GM23338 (cell line): ENCODE results near the gene PDLIM5. TPM values are rescaled to one million over a fixed set of nuclear protein-coding genes. Genes with fewer than 3 reads are reported as not detected.

Experiments
- ATAC-seq: fragments of 200-7000 bp; cut with Tn5 transposase; 3 replicates; pipeline ENCODE4 v1.9.1; 2020
- DNase-seq: peaks from one replicate; pipeline ENCODE4 v3.0.0-alpha.2; 2015; ENCODE audit warnings: low spot score
- H2AFZ ChIP-seq: fragments of 200-600 bp; sonication (generic); 2 replicates; pipeline ENCODE4 v1.8.0; 2016; ENCODE audit warnings: antibody characterized with exemption, mild to moderate bottlenecking, moderate library complexity
- H3F3A ChIP-seq: fragments of 200-600 bp; sonication (generic); replicated peaks from 2 replicates; pipeline ENCODE4 v1.8.0; 2017; ENCODE audit warnings: antibody characterized with exemption, mixed run types, low read depth
- H3K27ac ChIP-seq: fragments of 200-600 bp; sonication (generic); 2 replicates; pipeline ENCODE4 v1.6.1; 2016; ENCODE audit warnings: low read depth
- H3K27me3 ChIP-seq: fragments of 200-600 bp; sonication (generic); 2 replicates; pipeline ENCODE4 v1.8.0; 2016; ENCODE audit warnings: mild to moderate bottlenecking, mixed run types, moderate library complexity; ENCODE audit not compliant: insufficient read depth
- H3K36me3 ChIP-seq: fragments of 200-600 bp; sonication (generic); 2 replicates; pipeline ENCODE4 v1.8.0; 2016; ENCODE audit warnings: mild to moderate bottlenecking; ENCODE audit not compliant: insufficient read depth
- H3K4me1 ChIP-seq: fragments of 200-600 bp; sonication (generic); 2 replicates; pipeline ENCODE4 v1.8.0; 2016; ENCODE audit warnings: mild to moderate bottlenecking, moderate library complexity; ENCODE audit not compliant: insufficient read depth
- H3K4me2 ChIP-seq: fragments of 200-600 bp; sonication (generic); 2 replicates; pipeline ENCODE4 v1.7.1; 2017; ENCODE audit warnings: mixed run types
- H3K4me3 ChIP-seq: fragments of 200-600 bp; sonication (generic); 2 replicates; pipeline ENCODE4 v1.6.1; 2016; ENCODE audit warnings: mixed run types
- H3K79me2 ChIP-seq: fragments of 200-600 bp; sonication (generic); replicated peaks from 2 replicates; pipeline ENCODE4 v1.8.0; 2017; ENCODE audit warnings: mild to moderate bottlenecking; ENCODE audit not compliant: insufficient read depth
- H3K9me2 ChIP-seq: fragments of 200-600 bp; sonication (generic); 2 replicates; pipeline ENCODE4 v1.8.0; 2017; ENCODE audit not compliant: insufficient read depth
- H4K20me1 ChIP-seq: fragments of 200-600 bp; sonication (generic); replicated peaks from 2 replicates; pipeline ENCODE4 v1.8.0; 2017; ENCODE audit warnings: mild to moderate bottlenecking; ENCODE audit not compliant: insufficient read depth
- H3K27ac Mint-ChIP-seq: 2 replicates; pipeline ENCODE4 v1.8.0; 2020; ENCODE audit warnings: inconsistent platforms, mild to moderate bottlenecking, moderate library complexity, mixed read lengths
- H3K27me3 Mint-ChIP-seq: 3 replicates; pipeline ENCODE4 v1.8.0; 2022; ENCODE audit warnings: low read depth, mild to moderate bottlenecking, moderate library complexity, mixed read lengths, inconsistent platforms; ENCODE audit not compliant: insufficient read depth, poor library complexity
- H3K36me3 Mint-ChIP-seq: 3 replicates; pipeline ENCODE4 v1.8.0; 2021; ENCODE audit warnings: low read depth, mild to moderate bottlenecking, inconsistent platforms, moderate library complexity, mixed read lengths
- H3K4me1 Mint-ChIP-seq: 3 replicates; pipeline ENCODE4 v1.8.0; 2020; ENCODE audit warnings: mild to moderate bottlenecking, inconsistent platforms, mixed read lengths
- H3K4me3 Mint-ChIP-seq: 3 replicates; pipeline ENCODE4 v1.8.0; 2021; ENCODE audit warnings: moderate library complexity, mild to moderate bottlenecking, inconsistent platforms, mixed read lengths
- H3K9me3 Mint-ChIP-seq: 3 replicates; pipeline ENCODE4 v1.8.0; 2020; ENCODE audit warnings: moderate library complexity, mild to moderate bottlenecking, inconsistent platforms, mixed read lengths
- CTCF ChIP-seq, 2 experiments: fragments of 200-600 bp in 1 of 2; sonication (generic) in 1 of 2; conservative IDR thresholded peaks; 2 replicates each; pipeline versions ENCODE4 v1.5.1 to v1.6.1; 2016 to 2017; ENCODE audit warnings: antibody characterized with exemption in 2 of 2, low read depth in 2 of 2, mild to moderate bottlenecking in 2 of 2, moderate library complexity in 1 of 2
- EZH2phosphoT487 ChIP-seq: fragments of 200-600 bp; sonication (generic); IDR thresholded peaks from one replicate; pipeline ENCODE4 v1.8.1; 2018; ENCODE audit warnings: antibody characterized with exemption; ENCODE audit not compliant: unreplicated experiment
- JUNB ChIP-seq: IDR thresholded peaks from one replicate; pipeline ENCODE4 v1.6.1; 2016; ENCODE audit warnings: antibody characterized with exemption; ENCODE audit not compliant: unreplicated experiment
- ZNF462 ChIP-seq: fragments of 250-450 bp; sonication (Bioruptor Pico); IDR thresholded peaks from 2 replicates; pipeline ENCODE4 v1.5.0; 2020; ENCODE audit warnings: mild to moderate bottlenecking, moderate library complexity
- polyA plus RNA-seq: library from polyadenylated mRNA; unstranded; fragments of >200 nt; fragmentation: Nextera tagmentation; extraction: Ambion mirVana; gene quantifications from 2 replicates; pipeline ENCODE4 v1.2.1, GENCODE V29; 2016
- total RNA-seq: library from RNA; depleted of rRNA; stranded (reverse); fragments of >200 nt; shearing (Covaris generic); gene quantifications from 2 replicates; pipeline ENCODE4 v1.2.3, GENCODE V29; 2014

Gene PDLIM5
- total and polyA plus RNA-seq, 2 experiments from 2014 or later = 45.2 to 53.0 TPM

GRCh38 chr4:94420356-94420755 lies 31.4 kb upstream of the PDLIM5 start:
- Histone ChIP-seq H3K4me2 (no peak overlapping the region), H3K4me1 (peaks cover 26% of the 10 kb centered on the region), H3K36me3 (no peaks in the 10 kb centered on the region), H3K4me3 (no peak overlapping the region), H3K27ac (no peak overlapping the region), H3F3A (no peaks in the 10 kb centered on the region), H3K27me3 (no peaks in the 10 kb centered on the region), H3K9me2 (no peaks in the 10 kb centered on the region), H4K20me1 (no peaks in the 10 kb centered on the region), H3K79me2 (no peaks in the 10 kb centered on the region), H2AFZ (no peak overlapping the region)
- H3K9me3 Mint-ChIP-seq = peaks cover 14% of the 10 kb centered on the region; the same call in 2 of the 3 replicates
- H3K4me1 Mint-ChIP-seq = peaks cover 11% of the 10 kb centered on the region; the same call in 2 of the 3 replicates
- no peak overlapping the region for H3K27ac Mint-ChIP-seq
- no peak for DNase-seq
- peaks cover 1% of the 10 kb centered on the region; the same call in 2 of the 3 replicates for H3K36me3 Mint-ChIP-seq
- H3K4me3 Mint-ChIP-seq = no peak overlapping the region
- TF ChIP-seq ZNF462 (no peak), EZH2phosphoT487 (no peak), JUNB (no peak), CTCF (conservative IDR thresholded peaks at IDR 0.05; ENCODE audit: low read depth in 2 of 2) (no peak)
- peaks cover 4% of the 10 kb centered on the region for H3K27me3 Mint-ChIP-seq
- no peak for ATAC-seq
